SK-N-SH treated with all-trans-retinoic acid at 6 μM for 48 hours (cell line): ENCODE data around the gene RAB19.
"Not testable (repeated sequence)": the region's sequence is repeated elsewhere in the genome, so short reads cannot be mapped to it uniquely, and the experiment has no call there.

Source experiments
- ATAC-seq: fragments of 200-7000 bp; cut with Tn5 transposase; 3 replicates; pipeline ENCODE4 v1.9.1; 2020; ENCODE audit warnings: mild to moderate bottlenecking, moderate library complexity
- ARNTL ChIP-seq: fragments of 450-650 bp; formaldehyde crosslinking; IDR thresholded peaks from 2 replicates; pipeline ENCODE4 v1.5.0; 2020; ENCODE audit warnings: low read depth, mild to moderate bottlenecking, moderate library complexity, borderline replicate concordance
- BACH2 ChIP-seq: fragments of 250-450 bp; sonication (Bioruptor Pico); IDR thresholded peaks from 2 replicates; pipeline ENCODE4 v1.9.0; 2021; ENCODE audit warnings: mild to moderate bottlenecking, borderline replicate concordance
- CREB5 ChIP-seq: fragments of 250-450 bp; sonication (Bioruptor Pico); IDR thresholded peaks from 2 replicates; pipeline ENCODE4 v1.5.1; 2020; ENCODE audit warnings: low read depth, mild to moderate bottlenecking, moderate library complexity
- CSDC2 ChIP-seq: fragments of 250-450 bp; sonication (Bioruptor Pico); IDR thresholded peaks from 2 replicates; pipeline ENCODE4 v1.5.0; 2020; ENCODE audit warnings: mild to moderate bottlenecking, moderate library complexity
- CSRNP3 ChIP-seq: fragments of 250-450 bp; sonication (Bioruptor Pico); IDR thresholded peaks from 2 replicates; pipeline ENCODE4 v1.5.1; 2021; ENCODE audit warnings: mild to moderate bottlenecking, moderate library complexity
- ESRRG ChIP-seq: fragments of 250-450 bp; sonication (Bioruptor Pico); IDR thresholded peaks from 2 replicates; pipeline ENCODE4 v1.6.1; 2021; ENCODE audit warnings: mild to moderate bottlenecking
- GLIS3 ChIP-seq: fragments of 250-450 bp; sonication (Bioruptor Pico); IDR thresholded peaks from 2 replicates; pipeline ENCODE4 v1.5.0; 2020; ENCODE audit warnings: mild to moderate bottlenecking, moderate library complexity
- ISL1 ChIP-seq: fragments of 250-450 bp; sonication (Bioruptor Pico); IDR thresholded peaks from 2 replicates; pipeline ENCODE4 v2.1.2; 2022; ENCODE audit warnings: mild to moderate bottlenecking, moderate library complexity
- POU6F1 ChIP-seq: fragments of 250-450 bp; sonication (Bioruptor Pico); IDR thresholded peaks from 2 replicates; pipeline ENCODE4 v1.8.0; 2021; ENCODE audit warnings: low read depth, mild to moderate bottlenecking, moderate library complexity, borderline replicate concordance
- PPARA ChIP-seq: fragments of 250-450 bp; sonication (Bioruptor Pico); IDR thresholded peaks from 2 replicates; pipeline ENCODE4 v1.5.0; 2020; ENCODE audit warnings: mild to moderate bottlenecking, borderline replicate concordance
- RARB ChIP-seq: fragments of 250-450 bp; sonication (Bioruptor Pico); IDR thresholded peaks from 2 replicates; pipeline ENCODE4 v1.8.0; 2021; ENCODE audit warnings: mild to moderate bottlenecking, moderate library complexity
- SNAI2 ChIP-seq: fragments of 250-450 bp; sonication (Bioruptor Pico); IDR thresholded peaks from 2 replicates; pipeline ENCODE4 v1.5.0; 2020; ENCODE audit warnings: mild to moderate bottlenecking, moderate library complexity
- TCF4 ChIP-seq: fragments of 250-450 bp; sonication (Bioruptor Pico); IDR thresholded peaks from 2 replicates; pipeline ENCODE4 v1.8.0; 2021; ENCODE audit warnings: mild to moderate bottlenecking, moderate library complexity, borderline replicate concordance
- TOX ChIP-seq: fragments of 250-450 bp; sonication (Bioruptor Pico); IDR thresholded peaks from 2 replicates; pipeline ENCODE4 v1.8.0; 2021; ENCODE audit warnings: mild to moderate bottlenecking, moderate library complexity, borderline replicate concordance
- TSHZ2 ChIP-seq: fragments of 250-450 bp; sonication (Bioruptor Pico); IDR thresholded peaks from 2 replicates; pipeline ENCODE4 v1.5.0; 2020; ENCODE audit warnings: mild to moderate bottlenecking, moderate library complexity
- ZC3H10 ChIP-seq: fragments of 250-450 bp; sonication (Bioruptor Pico); IDR thresholded peaks from 2 replicates; pipeline ENCODE4 v1.5.1; 2021; ENCODE audit warnings: mild to moderate bottlenecking, moderate library complexity
- ZFP3 ChIP-seq: fragments of 250-450 bp; sonication (Bioruptor Pico); IDR thresholded peaks from 2 replicates; pipeline ENCODE4 v1.5.0; 2020; ENCODE audit warnings: mild to moderate bottlenecking, moderate library complexity
- ZNF565 ChIP-seq: fragments of 450-650 bp; formaldehyde crosslinking; conservative IDR thresholded peaks from 2 replicates; pipeline ENCODE4 v1.5.0; 2020; ENCODE audit warnings: low read depth, mild to moderate bottlenecking, moderate library complexity
- ZNF70 ChIP-seq: fragments of 450-650 bp; formaldehyde crosslinking; IDR thresholded peaks from 2 replicates; pipeline ENCODE4 v1.5.0; 2020; ENCODE audit warnings: mild to moderate bottlenecking, moderate library complexity
- ZNF8 ChIP-seq: fragments of 450-650 bp; formaldehyde crosslinking; IDR thresholded peaks from 2 replicates; pipeline ENCODE4 v1.5.0; 2020; ENCODE audit warnings: mild to moderate bottlenecking, moderate library complexity

Gene RAB19

DNA sequence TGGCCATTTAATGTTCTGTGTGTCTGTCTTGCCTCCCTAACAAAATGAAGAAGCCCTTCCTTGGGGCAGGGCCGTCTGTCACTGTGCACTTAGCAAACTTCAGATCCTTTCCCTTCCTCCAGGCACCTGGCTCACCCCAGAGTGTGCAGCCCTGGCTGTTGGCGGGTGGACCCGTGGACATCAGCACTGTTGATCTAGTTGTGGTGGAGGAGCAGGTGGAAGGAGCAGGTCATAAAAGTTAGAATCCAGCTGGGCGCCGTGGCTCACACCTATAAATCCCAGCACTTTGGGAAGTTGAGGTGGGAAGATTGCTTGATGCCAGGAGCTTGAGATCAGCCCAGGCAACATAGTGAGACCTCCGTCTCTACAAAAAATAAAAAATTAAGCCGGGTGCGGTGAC lies 12.7 kb downstream of the RAB19 start:
- ATAC-seq: no peak

DNA sequence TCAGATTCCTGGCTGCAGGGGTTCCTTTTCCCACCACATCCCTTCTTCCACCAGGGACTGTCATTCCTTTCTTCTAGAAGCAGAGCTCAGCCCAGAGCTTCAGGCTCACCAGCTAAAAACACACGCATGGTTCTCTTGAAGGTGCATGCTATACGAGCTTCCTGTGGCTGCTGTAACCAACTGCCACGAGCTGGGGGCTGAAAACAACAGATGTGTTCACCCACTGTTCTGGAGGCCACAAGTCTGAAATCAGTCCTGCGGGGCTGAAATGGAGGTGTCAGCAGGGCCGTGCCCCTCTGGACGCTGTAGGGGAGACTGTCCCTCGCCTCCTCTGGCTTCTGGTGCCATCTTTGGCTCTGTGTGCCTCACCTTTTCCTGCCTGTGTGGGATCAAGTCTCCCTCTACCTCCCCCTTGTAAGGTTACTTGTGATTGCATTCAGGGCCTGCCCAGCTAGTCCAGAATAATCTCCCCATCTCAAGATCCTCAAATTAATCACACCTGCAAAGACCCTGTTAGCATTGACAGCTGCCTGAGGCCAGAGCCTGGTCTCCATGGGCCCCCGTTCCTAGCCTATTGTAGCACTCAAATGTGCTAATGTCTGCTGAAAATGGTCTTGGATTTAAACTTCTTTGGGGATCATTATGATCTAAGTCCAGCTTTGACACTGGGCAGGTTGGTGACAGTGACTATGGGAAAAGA lies 13.7 kb downstream of the RAB19 start:
- no peak for ATAC-seq
- no peak for TF ChIP-seq PPARA (CRISPR knock-in tag)
- no peak for TF ChIP-seq TOX (CRISPR knock-in tag)
- TF ChIP-seq, all 23 proteins: peak for 0

More for the DNA sequence above, 12.7 kb downstream of the RAB19 start:
- TF ChIP-seq ARNTL (no peak), PPARA (CRISPR knock-in tag) (no peak), GLIS3 (CRISPR knock-in tag) (no peak), ZNF8 (CRISPR knock-in tag) (no peak), CSRNP3 (CRISPR knock-in tag) (no peak), CSDC2 (CRISPR knock-in tag) (no peak), CREB5 (no peak), TSHZ2 (CRISPR knock-in tag) (no peak), ISL1 (CRISPR knock-in tag) (no peak), BACH2 (CRISPR knock-in tag) (no peak), ZC3H10 (CRISPR knock-in tag) (no peak), TCF4 (CRISPR knock-in tag) (no peak), ZFP3 (no peak), RARB (CRISPR knock-in tag) (no peak), TOX (CRISPR knock-in tag) (no peak), ZNF565 (CRISPR knock-in tag) (no peak), ESRRG (CRISPR knock-in tag) (no peak)

DNA sequence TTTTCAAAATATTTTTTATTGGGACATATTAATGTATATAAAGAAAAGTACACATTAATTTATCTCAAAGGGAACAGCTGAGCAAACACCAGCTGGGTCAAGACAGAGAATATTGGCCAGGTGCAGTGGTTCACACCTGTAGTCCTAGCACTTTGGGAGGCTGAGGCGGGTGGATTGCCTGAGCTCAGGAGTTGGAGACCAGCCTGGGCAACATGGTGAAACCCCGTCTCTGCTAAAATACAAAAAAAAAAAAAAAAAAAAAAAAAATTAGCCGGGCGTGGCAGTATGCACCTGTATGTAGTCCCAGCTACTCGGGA lies 14.3 kb downstream of the RAB19 start:
- not testable (repeated sequence) for ATAC-seq

- TF ChIP-seq ZNF70 (CRISPR knock-in tag) (no peak), CREB5 (no peak), ESRRG (CRISPR knock-in tag) (no peak), RARB (CRISPR knock-in tag) (no peak), ZFP3 (no peak), CSRNP3 (CRISPR knock-in tag) (no peak), TCF4 (CRISPR knock-in tag) (no peak), ZNF565 (CRISPR knock-in tag) (no peak), POU6F1 (CRISPR knock-in tag) (no peak), GLIS3 (CRISPR knock-in tag) (no peak), SNAI2 (no peak), BACH2 (CRISPR knock-in tag) (no peak), PPARA (CRISPR knock-in tag) (no peak)
- ATAC-seq: no peak
Measured at GRCh38 chr7:140418653-140419052, 14.8 kb downstream of the RAB19 start.
